HUES6 (cell line): Measurements from ENCODE around the gene PRKD2.

Experiments
- H3K27ac ChIP-seq: 2 replicates; pipeline ENCODE4 v1.7.0; 2013; ENCODE audit warnings: low read depth, mild to moderate bottlenecking, low read length, inconsistent platforms
- H3K27me3 ChIP-seq: 2 replicates; pipeline ENCODE4 v1.6.1; 2013; ENCODE audit warnings: low read length; ENCODE audit not compliant: control insufficient read depth, insufficient read depth
- H3K36me3 ChIP-seq: 2 replicates; pipeline ENCODE4 v1.6.1; 2013; ENCODE audit warnings: low read length; ENCODE audit not compliant: control insufficient read depth, insufficient read depth
- H3K4me1 ChIP-seq: 2 replicates; pipeline ENCODE4 v1.6.1; 2013; ENCODE audit warnings: low read length; ENCODE audit not compliant: control insufficient read depth, insufficient read depth
- H3K4me3 ChIP-seq: 2 replicates; pipeline ENCODE4 v1.5.1; 2013; ENCODE audit warnings: low read depth, low read length
- H3K9ac ChIP-seq: one replicate; pipeline ENCODE4 v1.6.1; 2013; ENCODE audit warnings: mild to moderate bottlenecking, low read length
- H3K9me3 ChIP-seq: 2 replicates; pipeline ENCODE4 v1.6.1; 2013; ENCODE audit warnings: low read depth, low read length; ENCODE audit not compliant: control insufficient read depth, insufficient read depth

PRKD2 gene

GRCh38 chr19:46730187-46730586 lies 13.3 kb upstream of the PRKD2 start:
- Histone ChIP-seq H3K9ac (no peak overlapping the region), H3K9me3 (no peaks in the 10 kb centered on the region), H3K36me3 (peaks cover 94% of the 10 kb centered on the region), H3K4me1 (peaks cover 11% of the 10 kb centered on the region; the same call in 1 of the 2 replicates), H3K27me3 (no peaks in the 10 kb centered on the region), H3K4me3 (no peak overlapping the region), H3K27ac (no peak overlapping the region)

- no peaks in the 10 kb centered on the region for H3K9me3 ChIP-seq
- H3K27ac ChIP-seq: no peak overlapping the region
- H3K36me3 ChIP-seq: peaks cover 98% of the 10 kb centered on the region
- H3K9ac ChIP-seq: no peak overlapping the region
- no peaks in the 10 kb centered on the region for H3K27me3 ChIP-seq
- H3K4me3 ChIP-seq: no peak overlapping the region
- H3K4me1 ChIP-seq: peaks cover 11% of the 10 kb centered on the region; the same call in 1 of the 2 replicates
These were observed 12.8 kb upstream of the PRKD2 start for GRCh38 chr19:46729696-46730095.

DNA sequence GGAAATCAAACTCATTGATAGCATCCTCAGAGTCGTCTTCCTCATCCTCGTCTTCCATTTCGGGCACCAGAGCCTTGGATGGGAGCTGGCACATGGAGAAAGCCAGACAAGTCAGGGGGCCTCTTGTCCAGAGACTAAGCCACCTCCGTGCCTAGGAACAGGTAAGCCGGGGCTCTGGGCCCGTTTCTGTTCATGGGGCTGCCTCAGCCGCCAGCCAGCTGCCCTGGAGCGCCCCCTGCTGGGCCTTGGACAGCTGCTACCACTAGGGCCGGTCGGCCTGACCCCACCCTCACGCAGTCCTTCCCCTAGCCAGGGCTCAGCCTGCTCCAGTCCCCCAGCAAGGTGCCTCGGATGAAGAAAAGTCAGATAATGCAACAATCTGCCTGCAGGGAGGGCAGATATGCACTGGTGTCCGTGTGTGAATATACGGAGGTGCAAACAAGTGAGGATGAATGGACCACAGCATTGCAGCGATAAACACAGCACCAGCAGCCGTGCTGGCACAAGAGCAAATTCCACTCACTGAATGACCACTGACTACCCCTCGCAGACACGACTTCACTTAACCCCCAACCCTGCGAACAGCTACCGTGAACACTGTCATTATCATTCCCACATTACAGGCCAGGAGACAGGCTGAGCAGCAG lies 11.9 kb upstream of the PRKD2 start:
- Histone ChIP-seq H3K27ac (no peak overlapping the region), H3K27me3 (no peaks in the 10 kb centered on the region), H3K9me3 (no peaks in the 10 kb centered on the region), H3K4me1 (peaks cover 11% of the 10 kb centered on the region; the same call in 1 of the 2 replicates), H3K36me3 (peaks cover 98% of the 10 kb centered on the region), H3K4me3 (no peak overlapping the region), H3K9ac (no peak overlapping the region)

- Histone ChIP-seq H3K4me3 (no peak overlapping the region), H3K9ac (no peak overlapping the region), H3K36me3 (peaks cover 98% of the 10 kb centered on the region), H3K9me3 (no peaks in the 10 kb centered on the region), H3K4me1 (peaks cover 11% of the 10 kb centered on the region; the same call in 1 of the 2 replicates), H3K27me3 (no peaks in the 10 kb centered on the region), H3K27ac (no peak overlapping the region)
These were observed 11.3 kb upstream of the PRKD2 start for GRCh38 chr19:46728208-46728607.

GRCh38 chr19:46727757-46728156 lies 10.8 kb upstream of the PRKD2 start:
- no peak overlapping the region for H3K27ac ChIP-seq
- H3K36me3 ChIP-seq: peaks cover 98% of the 10 kb centered on the region
- H3K9me3 ChIP-seq: no peaks in the 10 kb centered on the region
- H3K4me3 ChIP-seq: no peak overlapping the region
- H3K9ac ChIP-seq: no peak overlapping the region
- H3K4me1 ChIP-seq: peaks cover 11% of the 10 kb centered on the region; the same call in 1 of the 2 replicates
- no peaks in the 10 kb centered on the region for H3K27me3 ChIP-seq

- Histone ChIP-seq H3K4me3 (no peak overlapping the region), H3K9ac (no peak overlapping the region), H3K9me3 (no peaks in the 10 kb centered on the region), H3K4me1 (peaks cover 11% of the 10 kb centered on the region; the same call in 1 of the 2 replicates), H3K27me3 (no peaks in the 10 kb centered on the region), H3K36me3 (peaks cover 98% of the 10 kb centered on the region), H3K27ac (peak overlapping the region; percentile 39; the same call in 1 of the 2 replicates)
These were observed 10.1 kb upstream of the PRKD2 start for GRCh38 chr19:46726971-46727501.

DNA sequence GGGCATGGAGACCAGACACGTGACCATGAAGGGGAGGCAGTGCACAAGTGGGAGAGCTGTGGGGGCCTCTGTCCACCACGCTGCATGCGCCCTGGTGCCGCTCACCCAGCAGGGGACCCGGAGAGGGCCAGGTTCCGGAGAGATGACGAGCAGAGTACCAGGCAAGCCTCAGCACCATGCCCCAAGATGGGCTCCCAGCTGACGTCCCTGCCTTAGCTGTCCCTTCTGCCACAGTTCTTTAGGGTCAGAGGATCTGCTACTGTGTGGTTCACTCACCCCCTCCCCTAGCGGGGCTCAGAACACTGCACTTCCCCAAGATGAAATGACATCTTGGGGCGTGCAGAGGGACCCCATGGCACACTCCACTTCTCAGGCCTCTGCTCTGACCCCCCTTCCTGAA lies 9.6 kb upstream of the PRKD2 start:
- no peaks in the 10 kb centered on the region for H3K27me3 ChIP-seq
- peak overlapping the region; percentile 39; the same call in 1 of the 2 replicates for H3K27ac ChIP-seq
- no peak overlapping the region for H3K4me3 ChIP-seq
- peaks cover 11% of the 10 kb centered on the region; the same call in 1 of the 2 replicates for H3K4me1 ChIP-seq
- no peak overlapping the region for H3K9ac ChIP-seq
- peaks cover 97% of the 10 kb centered on the region for H3K36me3 ChIP-seq
- no peaks in the 10 kb centered on the region for H3K9me3 ChIP-seq

DNA sequence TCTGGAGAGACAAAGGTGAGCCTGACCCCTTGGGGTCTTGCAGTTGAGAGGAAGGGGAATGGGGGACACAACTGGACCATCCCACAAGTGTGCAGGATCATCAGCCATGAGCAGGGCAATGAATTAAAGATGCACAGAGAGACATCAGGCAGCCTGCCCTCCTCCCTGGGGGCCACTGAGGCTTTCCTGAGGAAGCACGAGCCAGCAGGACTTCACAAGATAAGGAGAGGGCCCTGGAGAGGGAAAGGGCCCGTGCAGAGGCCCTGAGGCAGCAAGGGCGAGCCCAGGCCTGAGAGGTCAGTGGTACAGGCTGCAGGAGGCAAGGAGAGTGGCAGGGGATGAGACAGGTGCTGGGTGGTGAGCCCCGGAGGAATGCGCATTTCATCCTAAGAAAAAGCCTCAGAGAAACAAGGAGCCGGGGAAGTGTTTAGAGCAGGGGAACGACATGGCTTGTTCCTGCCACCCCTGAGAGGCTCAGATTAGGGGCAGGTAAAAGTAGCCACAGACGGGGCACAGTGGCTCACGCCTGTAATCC lies 9.0 kb upstream of the PRKD2 start:
- Histone ChIP-seq H3K4me1 (peaks cover 11% of the 10 kb centered on the region; the same call in 1 of the 2 replicates), H3K4me3 (no peak overlapping the region), H3K9ac (no peak overlapping the region), H3K9me3 (no peaks in the 10 kb centered on the region), H3K27me3 (no peaks in the 10 kb centered on the region), H3K36me3 (peaks cover 97% of the 10 kb centered on the region), H3K27ac (no peak overlapping the region)

GRCh38 chr19:46725036-46725820 lies 8.3 kb upstream of the PRKD2 start:
- peaks cover 97% of the 10 kb centered on the region for H3K36me3 ChIP-seq
- H3K27ac ChIP-seq: no peak overlapping the region
- H3K4me1 ChIP-seq: peaks cover 11% of the 10 kb centered on the region; the same call in 1 of the 2 replicates
- H3K4me3 ChIP-seq: no peak overlapping the region
- no peaks in the 10 kb centered on the region for H3K27me3 ChIP-seq
- H3K9me3 ChIP-seq: no peaks in the 10 kb centered on the region
- H3K9ac ChIP-seq: no peak overlapping the region

DNA sequence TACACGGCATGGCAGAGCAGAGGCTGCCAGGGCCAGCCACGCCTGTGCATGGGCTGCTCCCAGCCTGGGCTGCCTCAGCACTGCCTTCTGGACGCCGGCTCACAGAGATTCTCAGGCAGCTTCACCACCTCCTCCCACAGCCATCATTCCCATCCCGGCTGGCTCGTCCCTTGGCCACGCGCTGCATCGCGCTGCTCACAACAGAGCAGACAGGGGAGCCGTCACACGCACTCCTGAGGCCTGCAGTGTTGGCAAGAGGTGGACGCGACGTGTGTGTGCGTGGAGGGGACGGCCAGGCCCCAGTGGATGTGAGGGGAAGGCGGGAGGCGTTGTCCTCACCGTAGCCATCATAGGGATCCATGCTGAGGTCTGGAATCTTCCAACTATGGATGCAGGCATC lies 7.6 kb upstream of the PRKD2 start:
- H3K9ac ChIP-seq: no peak overlapping the region
- no peak overlapping the region for H3K27ac ChIP-seq
- H3K36me3 ChIP-seq: peaks cover 97% of the 10 kb centered on the region

GRCh38 chr19:46723471-46723870 lies 6.6 kb upstream of the PRKD2 start:
- Histone ChIP-seq H3K9ac (no peak overlapping the region), H3K9me3 (no peaks in the 10 kb centered on the region), H3K4me1 (peaks cover 11% of the 10 kb centered on the region; the same call in 1 of the 2 replicates), H3K4me3 (no peak overlapping the region), H3K27me3 (no peaks in the 10 kb centered on the region), H3K27ac (no peak overlapping the region), H3K36me3 (peaks cover 95% of the 10 kb centered on the region)

More for the DNA sequence above, 7.6 kb upstream of the PRKD2 start:
- H3K4me3 ChIP-seq: no peak overlapping the region
- peaks cover 11% of the 10 kb centered on the region; the same call in 1 of the 2 replicates for H3K4me1 ChIP-seq
- H3K9me3 ChIP-seq: no peaks in the 10 kb centered on the region
- no peaks in the 10 kb centered on the region for H3K27me3 ChIP-seq
